ENCODE data around the gene VPS16. TPM values are rescaled to one million over a fixed set of nuclear protein-coding genes. Genes with fewer than 3 reads are reported as not detected.

Gene VPS16
- total and polyA plus RNA-seq, 2 donors (not counting 1 experiment from before 2014, with no cell fraction given): 63.0 to 68.2 TPM

- peaks cover 8% of the 10 kb centered on the region for H3K79me2 ChIP-seq (ENCODE audit: control insufficient read depth, insufficient read depth, low read length)
- no peak overlapping the region for H3K4me3 Mint-ChIP-seq
- H3K27me3 ChIP-seq (replicated peaks in 1 of 4; ENCODE audit: control extremely low read depth in 1 of 4, control insufficient read depth in 3 of 4, insufficient read depth in 4 of 4, low read length in 3 of 4): peaks cover 0 to 11% (median 0%) of the 10 kb centered on the region in 4 experiments
- ATAC-seq (ENCODE audit: low read depth): no peak
- no peak overlapping the region for H2AFZ ChIP-seq (ENCODE audit: insufficient read depth, low read depth, low read length, poor library complexity, severe bottlenecking)
- intact Hi-C loops (cut with micrococcal nuclease): no loop called here
- no peak overlapping the region for H3K4me2 ChIP-seq (replicated peaks; ENCODE audit: low read depth, low read length, poor library complexity, severe bottlenecking)
- CTCF ChIA-PET: no interaction called here
- peaks cover 8% of the 10 kb centered on the region for H3K27me3 Mint-ChIP-seq
- no peak overlapping the region for H3K9ac ChIP-seq (ENCODE audit: low read length)
- no peak overlapping the region for H3K27ac Mint-ChIP-seq
- DNase-seq: no peak
- no peaks in the 10 kb centered on the region for H4K20me1 ChIP-seq (ENCODE audit: control insufficient read depth, insufficient read depth, low read length, poor library complexity, severe bottlenecking)
- H3K36me3 ChIP-seq (replicated peaks in 1 of 2; ENCODE audit: control extremely low read depth in 1 of 2, control insufficient read depth in 1 of 2, extremely low read depth in 1 of 2, insufficient read depth in 2 of 2, low read length in 1 of 2): peaks cover 0 to 11% of the 10 kb centered on the region in 2 experiments
- H3K27ac ChIP-seq (ENCODE audit: low read length in 2 of 2): no peak overlapping the region
- 100% methylated on average over 3 of the region's 3 CpGs for WGBS (ENCODE audit: insufficient coverage)
- TF ChIP-seq CTCF (IDR thresholded peaks at IDR 0.05) (no peak), EZH2 (IDR thresholded peaks at IDR 0.05; ENCODE audit: borderline replicate concordance, insufficient read depth, low read depth, low read length, poor library complexity, severe bottlenecking) (no peak)
- POLR2A ChIA-PET: no interaction called here
- peaks cover 11 to 17% of the 10 kb centered on the region in 2 donors for H3K4me1 ChIP-seq (ENCODE audit: control insufficient read depth in 2 of 2, insufficient read depth in 2 of 2, low read length in 2 of 2)
- H3K9me3 ChIP-seq (ENCODE audit: control extremely low read depth in 1 of 3, control insufficient read depth in 2 of 3, insufficient read depth in 1 of 3, low read length in 2 of 3): no peaks in the 10 kb centered on the region
- H3K9me3 Mint-ChIP-seq (ENCODE audit: insufficient read depth): no peaks in the 10 kb centered on the region
- no peak overlapping the region for H3K4me3 ChIP-seq (ENCODE audit: control extremely low read depth in 1 of 5, extremely low read depth in 1 of 5, insufficient read depth in 1 of 5, low read depth in 2 of 5, low read length in 4 of 5)
- H3K4me1 Mint-ChIP-seq: peaks cover 11% of the 10 kb centered on the region
Measured at GRCh38 chr20:2869381-2869780, 28.8 kb downstream of the VPS16 start.

GRCh38 chr20:2871111-2871465 is 30.5 kb downstream of the VPS16 start:
- TF ChIP-seq CTCF (IDR thresholded peaks at IDR 0.05): no peak
- no peak for TF ChIP-seq EZH2 (IDR thresholded peaks at IDR 0.05; ENCODE audit: borderline replicate concordance, insufficient read depth, low read depth, low read length, poor library complexity, severe bottlenecking)
- H3K9me3 Mint-ChIP-seq (ENCODE audit: insufficient read depth): no peaks in the 10 kb centered on the region
- H3K27me3 Mint-ChIP-seq: peaks cover 8% of the 10 kb centered on the region
- no peak overlapping the region for H2AFZ ChIP-seq (ENCODE audit: insufficient read depth, low read depth, low read length, poor library complexity, severe bottlenecking)
- no peak overlapping the region for H3K27ac Mint-ChIP-seq
- intact Hi-C loops (cut with micrococcal nuclease): loop anchor here (5.0 to 10.0 kb wide), 3 partner anchors 114 to 1544 kb away; partner anchors contain the start of genes GNRH2, MRPS26 and SDCBP2
- ATAC-seq (ENCODE audit: low read depth) (no peak), DNase-seq (no peak)
- peaks cover 25% of the 10 kb centered on the region for H3K79me2 ChIP-seq (ENCODE audit: control insufficient read depth, insufficient read depth, low read length)
- no peak overlapping the region for H3K4me3 ChIP-seq (ENCODE audit: control extremely low read depth in 1 of 5, extremely low read depth in 1 of 5, insufficient read depth in 1 of 5, low read depth in 2 of 5, low read length in 4 of 5)
- H3K4me1 ChIP-seq (ENCODE audit: control insufficient read depth in 2 of 2, insufficient read depth in 2 of 2, low read length in 2 of 2): peaks cover 27 to 31% of the 10 kb centered on the region in 2 donors
- H3K4me2 ChIP-seq (replicated peaks; ENCODE audit: low read depth, low read length, poor library complexity, severe bottlenecking): no peak overlapping the region
- ChIA-PET CTCF (interaction anchor here (0.9 to 1.1 kb wide), 2 partner anchors 17 to 21 kb away, joined by 3 read pairs; no protein-coding TSS in a partner anchor), POLR2A (no interaction called here)
- WGBS (ENCODE audit: insufficient coverage): no CpG with 5 or more reads among the region's 2 CpGs
- peaks cover 10% of the 10 kb centered on the region for H4K20me1 ChIP-seq (ENCODE audit: control insufficient read depth, insufficient read depth, low read length, poor library complexity, severe bottlenecking)
- no peak overlapping the region for H3K27ac ChIP-seq (ENCODE audit: low read length in 2 of 2)
- H3K4me3 Mint-ChIP-seq: no peak overlapping the region
- peaks cover 0 to 3% of the 10 kb centered on the region in 2 experiments for H3K36me3 ChIP-seq (replicated peaks in 1 of 2; ENCODE audit: control extremely low read depth in 1 of 2, control insufficient read depth in 1 of 2, extremely low read depth in 1 of 2, insufficient read depth in 2 of 2, low read length in 1 of 2)
- peaks cover 26% of the 10 kb centered on the region for H3K4me1 Mint-ChIP-seq
- peaks cover 0 to 11% (median 0%) of the 10 kb centered on the region in 4 experiments for H3K27me3 ChIP-seq (replicated peaks in 1 of 4; ENCODE audit: control extremely low read depth in 1 of 4, control insufficient read depth in 3 of 4, insufficient read depth in 4 of 4, low read length in 3 of 4)
- H3K9ac ChIP-seq (ENCODE audit: low read length): no peak overlapping the region
- H3K9me3 ChIP-seq (ENCODE audit: control extremely low read depth in 1 of 3, control insufficient read depth in 2 of 3, insufficient read depth in 1 of 3, low read length in 2 of 3): no peaks in the 10 kb centered on the region
